Activated CD4-positive, alpha-beta memory T cell treated with anti-CD3 and anti-CD28 coated beads, Interleukin-2, amount 10 ng/mL, durations not matched to agents 7 days and 5 days (primary cell): ENCODE measurements around the gene CYB561. TPM values are rescaled to one million over a fixed set of nuclear protein-coding genes. Genes with fewer than 3 reads are reported as not detected.
"Not testable (repeated sequence)": the region's sequence is repeated elsewhere in the genome, so short reads cannot be mapped to it uniquely, and the experiment has no call there.

ENCODE experiments used
- CTCF ChIA-PET: fragments of 350-600 bp; sonication (Branson Sonifier 250); formaldehyde crosslinking; loops from one replicate; lab custom pipeline; 2021; ENCODE audit warnings: antibody characterized with exemption, inconsistent platforms; lab: Charles Lee
- POLR2A ChIA-PET: fragments of 350-600 bp; sonication (Branson Sonifier 250); formaldehyde crosslinking; loops from one replicate; lab custom pipeline; 2021; ENCODE audit warnings: antibody characterized with exemption; lab: Charles Lee
- DNase-seq: peaks from one replicate; pipeline ENCODE4 v3.0.0-alpha.2; 2020
- H3K27ac Mint-ChIP-seq: one replicate; pipeline ENCODE4 v1.8.0; 2021; ENCODE audit warnings: mild to moderate bottlenecking, mixed read lengths
- H3K27me3 Mint-ChIP-seq: one replicate; pipeline ENCODE4 v1.8.0; 2021; ENCODE audit warnings: mixed read lengths
- H3K36me3 Mint-ChIP-seq: one replicate; pipeline ENCODE4 v1.8.0; 2021; ENCODE audit warnings: low read depth, mixed read lengths
- H3K4me1 Mint-ChIP-seq: one replicate; pipeline ENCODE4 v1.8.0; 2021; ENCODE audit warnings: mixed read lengths
- H3K4me3 Mint-ChIP-seq: one replicate; pipeline ENCODE4 v1.8.0; 2021; ENCODE audit warnings: mild to moderate bottlenecking, mixed read lengths
- H3K9me3 Mint-ChIP-seq: one replicate; pipeline ENCODE4 v1.8.0; 2021; ENCODE audit warnings: mixed read lengths
- total RNA-seq, 2 experiments: library from RNA; stranded (reverse); gene quantifications; one replicate each; pipeline ENCODE4 v1.2.3, GENCODE V29; 2021

CYB561 gene
- total RNA-seq, 2 experiments from 2014 or later = 28.9 to 30.3 TPM

DNA sequence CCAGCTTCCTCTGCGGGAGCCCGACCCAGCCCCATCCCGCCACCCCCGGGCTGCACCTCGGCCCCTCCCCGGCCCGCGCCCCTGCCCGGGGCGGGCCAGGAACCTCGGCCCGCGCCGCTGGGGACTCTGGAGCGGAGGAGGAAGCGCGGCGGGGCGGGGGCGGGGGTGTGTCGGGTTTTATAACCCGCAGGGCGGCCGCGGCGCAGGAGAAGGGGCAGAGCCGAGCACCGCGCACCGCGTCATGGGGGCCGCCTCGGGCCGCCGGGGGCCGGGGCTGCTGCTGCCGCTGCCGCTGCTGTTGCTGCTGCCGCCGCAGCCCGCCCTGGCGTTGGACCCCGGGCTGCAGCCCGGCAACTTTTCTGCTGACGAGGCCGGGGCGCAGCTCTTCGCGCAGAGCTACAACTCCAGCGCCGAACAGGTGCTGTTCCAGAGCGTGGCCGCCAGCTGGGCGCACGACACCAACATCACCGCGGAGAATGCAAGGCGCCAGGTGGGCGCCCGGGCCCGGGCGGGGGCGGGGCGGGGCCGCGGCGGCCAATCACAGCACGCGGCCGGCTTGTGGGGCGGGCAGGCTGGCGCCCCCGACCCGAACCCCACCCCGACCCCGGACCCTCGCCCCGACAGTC lies 30.9 kb upstream of the CYB561 start, which contains the start of gene ACE:
Gene ACE, plus strand, starts transcription at position 208 of the 626 bp plus-strand sequence. Its CDS starts 34 bp downstream, at position 242.
- POLR2A ChIA-PET = interaction anchor here (0.8 to 4.3 kb wide), 7 partner anchors 10 to 222 kb away, joined by 3 to 27 read pairs (median 3); no protein-coding TSS in a partner anchor
- peak; percentile 52 for DNase-seq
- peaks cover 37% of the 10 kb centered on the region for H3K27me3 Mint-ChIP-seq
- H3K36me3 Mint-ChIP-seq = no peaks in the 10 kb centered on the region
- CTCF ChIA-PET = interaction anchor here (0.6 to 6.5 kb wide), 6 partner anchors 30 to 135 kb away, joined by 3 to 174 read pairs (median 4); no protein-coding TSS in a partner anchor
- H3K4me1 Mint-ChIP-seq = peaks cover 16% of the 10 kb centered on the region
- H3K27ac Mint-ChIP-seq = no peak within 1 kb of the TSS
- peak within 1 kb of the TSS; percentile 74 for H3K4me3 Mint-ChIP-seq
- H3K9me3 Mint-ChIP-seq = no peaks in the 10 kb centered on the region

GRCh38 chr17:63476459-63476853 lies 30.4 kb upstream of the CYB561 start:
- Mint-ChIP-seq H3K4me3 (peak overlapping the region; percentile 44), H3K27ac (no peak overlapping the region), H3K27me3 (peaks cover 41% of the 10 kb centered on the region), H3K9me3 (no peaks in the 10 kb centered on the region), H3K36me3 (no peaks in the 10 kb centered on the region), H3K4me1 (peaks cover 16% of the 10 kb centered on the region)
- DNase-seq = no peak
- ChIA-PET POLR2A (interaction anchor here (0.8 to 4.3 kb wide), 5 partner anchors 30 to 226 kb away, joined by 3 to 27 read pairs (median 3); no protein-coding TSS in a partner anchor), CTCF (interaction anchor here (0.6 to 6.5 kb wide), 6 partner anchors 30 to 136 kb away, joined by 3 to 174 read pairs (median 4); no protein-coding TSS in a partner anchor)

DNA sequence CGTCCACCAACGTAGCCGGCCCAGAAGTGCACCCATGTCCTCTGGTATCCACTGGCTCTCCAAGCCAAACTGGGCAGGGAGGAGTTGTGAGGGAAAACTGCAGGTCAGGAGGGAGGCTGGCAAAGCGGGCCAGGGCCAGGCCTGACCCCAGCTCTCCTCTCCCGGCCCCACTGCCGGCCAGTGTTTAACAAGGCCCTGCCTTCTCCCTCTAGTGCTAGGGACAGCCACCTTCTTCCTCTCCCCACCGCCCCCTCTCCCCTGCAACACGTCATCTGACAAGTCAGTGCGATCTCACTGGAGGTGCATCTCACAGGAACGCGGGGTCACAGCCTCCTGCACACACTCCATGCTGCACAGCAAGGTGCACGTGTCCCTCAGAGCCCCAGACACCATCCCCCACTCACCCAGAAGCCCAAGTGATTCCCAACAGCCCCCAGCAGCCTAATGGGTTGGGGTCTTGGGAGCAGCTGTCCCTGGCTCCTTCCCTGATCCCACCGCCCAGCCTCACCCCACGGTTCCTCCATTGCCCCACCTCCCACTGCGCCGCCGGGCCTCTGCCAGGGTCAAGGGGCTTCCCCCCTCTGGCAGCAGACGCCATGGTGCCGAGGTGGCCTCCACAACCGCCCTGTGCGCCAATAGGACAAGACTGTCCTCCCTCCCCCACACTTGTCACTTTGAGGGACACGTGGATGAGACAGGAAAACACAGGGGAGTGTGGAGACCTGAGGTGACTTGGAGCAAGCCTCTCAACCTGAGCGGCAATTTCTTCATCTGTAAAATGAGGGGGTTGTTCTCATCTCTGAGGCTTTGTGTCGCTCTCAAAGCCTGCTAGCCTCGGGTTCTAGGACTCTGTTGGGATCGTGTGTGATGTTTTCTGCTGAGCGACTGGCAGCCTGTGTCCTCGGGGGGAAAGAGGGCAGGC lies 29.6 kb upstream of the CYB561 start:
- H3K4me1 Mint-ChIP-seq = peaks cover 16% of the 10 kb centered on the region
- no peak for DNase-seq
- H3K4me3 Mint-ChIP-seq = peak overlapping the region; percentile 44
- H3K9me3 Mint-ChIP-seq = no peaks in the 10 kb centered on the region
- POLR2A ChIA-PET = interaction anchor here (0.9 to 2.7 kb wide), 3 partner anchors 29 to 227 kb away, joined by 3 to 9 read pairs (median 3); no protein-coding TSS in a partner anchor
- CTCF ChIA-PET = interaction anchor here (1.3 to 6.5 kb wide), 5 partner anchors 29 to 136 kb away, joined by 3 to 174 read pairs (median 5); no protein-coding TSS in a partner anchor
- no peaks in the 10 kb centered on the region for H3K36me3 Mint-ChIP-seq
- H3K27ac Mint-ChIP-seq = no peak overlapping the region
- H3K27me3 Mint-ChIP-seq = peaks cover 41% of the 10 kb centered on the region

- no peak for DNase-seq
- Mint-ChIP-seq H3K4me3 (no peak overlapping the region), H3K36me3 (no peaks in the 10 kb centered on the region), H3K27ac (no peak overlapping the region), H3K27me3 (peaks cover 43% of the 10 kb centered on the region), H3K4me1 (peaks cover 16% of the 10 kb centered on the region), H3K9me3 (no peaks in the 10 kb centered on the region)
- ChIA-PET CTCF (interaction anchor here (1.4 kb wide), 1 partner anchor 49 kb away, joined by 4 read pairs; no protein-coding TSS in a partner anchor), POLR2A (no interaction called here)
Measured at GRCh38 chr17:63474586-63475460, 28.7 kb upstream of the CYB561 start.

- ChIA-PET CTCF (interaction anchor here (1.4 kb wide), 1 partner anchor 48 kb away, joined by 4 read pairs; no protein-coding TSS in a partner anchor), POLR2A (no interaction called here)
- H3K27ac Mint-ChIP-seq = no peak overlapping the region
- H3K4me1 Mint-ChIP-seq = peaks cover 16% of the 10 kb centered on the region
- no peaks in the 10 kb centered on the region for H3K36me3 Mint-ChIP-seq
- no peak for DNase-seq
- H3K9me3 Mint-ChIP-seq = no peaks in the 10 kb centered on the region
- no peak overlapping the region for H3K4me3 Mint-ChIP-seq
- H3K27me3 Mint-ChIP-seq = peaks cover 44% of the 10 kb centered on the region
Measured at GRCh38 chr17:63474174-63474573, 28.1 kb upstream of the CYB561 start.

DNA sequence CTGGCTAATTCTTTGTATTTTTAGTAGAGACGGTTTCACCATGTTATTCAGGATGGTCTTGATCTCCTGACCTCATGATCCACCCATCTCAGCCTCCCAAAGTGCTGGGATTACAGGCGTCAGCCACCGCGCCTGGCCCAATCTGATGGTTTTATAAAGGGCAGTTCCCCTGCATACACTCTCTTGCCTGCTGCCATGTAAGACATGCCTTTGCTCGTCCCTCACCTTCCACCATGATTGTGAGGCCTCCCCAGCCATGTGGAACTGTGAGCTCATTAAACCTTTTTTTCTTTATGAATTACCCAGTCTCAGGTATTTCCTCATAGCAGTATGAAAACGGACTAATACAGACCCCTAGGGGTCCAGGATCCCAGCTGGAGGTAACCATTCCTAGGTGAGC lies 22.0 kb upstream of the CYB561 start:
- H3K4me1 Mint-ChIP-seq, H3K36me3 Mint-ChIP-seq, DNase-seq, H3K4me3 Mint-ChIP-seq, POLR2A ChIA-PET, H3K27ac Mint-ChIP-seq, H3K9me3 Mint-ChIP-seq: not testable (repeated sequence)
- CTCF ChIA-PET = interaction anchor here (2.3 kb wide), 1 partner anchor 11 kb away, joined by 12 read pairs; no protein-coding TSS in a partner anchor
- H3K27me3 Mint-ChIP-seq = peaks cover 21% of the 10 kb centered on the region

GRCh38 chr17:63464691-63465236 lies 18.7 kb upstream of the CYB561 start:
- Mint-ChIP-seq H3K27ac (no peak overlapping the region), H3K4me3 (no peak overlapping the region), H3K36me3 (no peaks in the 10 kb centered on the region), H3K27me3 (peaks cover 15% of the 10 kb centered on the region), H3K9me3 (no peaks in the 10 kb centered on the region), H3K4me1 (no peaks in the 10 kb centered on the region)
- no peak for DNase-seq
- POLR2A ChIA-PET = no interaction called here
- CTCF ChIA-PET = no interaction called here

DNA sequence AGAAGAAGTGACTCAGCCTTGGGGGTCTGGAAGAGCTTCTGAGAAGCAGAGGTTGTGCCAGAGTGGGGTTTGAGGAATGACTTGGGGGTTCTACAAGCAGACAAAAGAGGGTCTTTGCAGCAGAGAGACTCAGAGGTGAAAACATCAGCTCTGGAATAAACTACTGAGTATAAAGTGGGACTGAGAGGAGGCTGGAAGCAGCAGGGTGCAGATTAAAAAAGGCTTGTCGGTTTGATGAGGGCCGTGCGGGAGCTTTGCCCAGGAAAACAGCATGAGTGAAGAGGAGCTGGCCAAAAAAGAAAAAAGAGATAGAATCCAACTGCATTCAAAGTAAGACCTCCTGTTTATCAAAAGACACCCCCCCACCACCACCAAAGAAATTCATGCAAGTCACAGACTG lies 17.7 kb upstream of the CYB561 start:
- H3K27me3 Mint-ChIP-seq = peaks cover 12% of the 10 kb centered on the region
- DNase-seq = no peak
- CTCF ChIA-PET = no interaction called here
- H3K9me3 Mint-ChIP-seq = no peaks in the 10 kb centered on the region
- no peaks in the 10 kb centered on the region for H3K36me3 Mint-ChIP-seq
- H3K4me1 Mint-ChIP-seq = no peaks in the 10 kb centered on the region
- no peak overlapping the region for H3K27ac Mint-ChIP-seq
- POLR2A ChIA-PET = no interaction called here
- no peak overlapping the region for H3K4me3 Mint-ChIP-seq

DNA sequence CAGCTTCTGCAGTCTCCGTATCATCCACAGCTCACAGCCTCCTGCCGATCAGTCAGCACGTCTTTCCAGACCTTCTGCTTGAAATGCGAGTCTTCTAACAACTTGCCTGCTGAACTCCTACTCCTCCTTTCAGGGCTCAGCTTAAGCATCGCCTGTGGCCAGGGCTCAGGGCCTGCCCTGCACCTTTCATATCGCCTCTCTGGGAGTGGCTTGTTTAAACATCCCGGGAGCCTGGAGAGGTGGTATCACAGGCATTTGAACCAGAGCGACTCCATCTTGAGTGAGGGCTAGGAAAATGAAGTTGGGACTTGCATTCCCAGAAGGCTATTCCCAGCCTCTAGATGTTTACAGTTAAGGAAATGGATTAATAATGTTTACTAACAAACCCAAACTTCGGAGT lies 13.9 kb upstream of the CYB561 start:
- Mint-ChIP-seq H3K36me3 (no peaks in the 10 kb centered on the region), H3K9me3 (no peaks in the 10 kb centered on the region), H3K4me3 (no peak overlapping the region), H3K4me1 (no peaks in the 10 kb centered on the region), H3K27me3 (peaks cover 10% of the 10 kb centered on the region), H3K27ac (no peak overlapping the region)
- DNase-seq = no peak
- ChIA-PET POLR2A (no interaction called here), CTCF (no interaction called here)

DNA sequence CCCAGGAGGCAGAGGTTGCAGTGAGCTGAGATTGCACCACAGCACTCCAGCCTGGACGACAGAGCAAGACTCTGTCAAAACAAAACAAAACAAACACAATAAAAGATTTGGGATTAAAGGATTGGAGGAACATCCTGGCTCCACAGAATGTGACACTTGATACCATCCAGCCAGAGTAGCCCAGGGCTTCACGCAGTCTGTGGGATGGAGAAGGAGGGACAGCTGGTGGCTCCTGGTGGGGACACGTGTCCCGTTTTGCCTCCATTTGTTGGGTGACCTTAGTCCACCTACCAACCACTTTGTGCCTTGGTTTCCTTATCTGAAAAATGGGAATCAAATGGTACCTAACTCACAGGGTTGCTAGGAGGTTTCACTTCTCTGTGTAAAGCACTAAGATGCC lies 12.4 kb upstream of the CYB561 start:
- ChIA-PET POLR2A (interaction anchor here (0.6 kb wide), 1 partner anchor 201 kb away, joined by 3 read pairs; no protein-coding TSS in a partner anchor), CTCF (interaction anchor here (0.6 kb wide), 1 partner anchor 30 kb away, joined by 4 read pairs; no protein-coding TSS in a partner anchor)
- H3K36me3 Mint-ChIP-seq = no peaks in the 10 kb centered on the region
- H3K27me3 Mint-ChIP-seq = peaks cover 4% of the 10 kb centered on the region
- DNase-seq = no peak
- no peaks in the 10 kb centered on the region for H3K4me1 Mint-ChIP-seq
- H3K27ac Mint-ChIP-seq = no peak overlapping the region
- H3K9me3 Mint-ChIP-seq = no peaks in the 10 kb centered on the region
- no peak overlapping the region for H3K4me3 Mint-ChIP-seq

DNA sequence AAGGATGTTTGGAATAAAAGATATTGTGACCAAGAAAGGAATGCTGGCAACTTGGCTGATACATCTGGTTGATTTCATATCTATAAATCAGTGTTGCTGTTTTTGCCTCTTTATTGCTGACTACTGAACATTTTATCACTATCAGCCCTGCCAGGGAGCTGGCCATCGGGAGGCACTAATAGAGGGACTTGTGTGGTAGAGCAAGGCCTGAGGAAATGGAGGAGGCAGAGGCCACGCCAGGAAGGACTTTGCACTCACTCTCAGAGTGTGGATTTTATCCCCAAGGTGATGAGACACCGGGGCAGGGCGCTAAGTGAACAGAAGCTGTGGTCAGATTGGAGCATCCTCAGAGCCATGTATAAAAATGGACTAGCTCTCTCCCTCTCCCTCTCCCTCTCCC lies 9.3 kb upstream of the CYB561 start:
- CTCF ChIA-PET = no interaction called here
- DNase-seq = no peak
- POLR2A ChIA-PET = no interaction called here
- no peaks in the 10 kb centered on the region for H3K36me3 Mint-ChIP-seq
- H3K4me3 Mint-ChIP-seq = no peak overlapping the region
- peaks cover 2% of the 10 kb centered on the region for H3K4me1 Mint-ChIP-seq
- H3K9me3 Mint-ChIP-seq = no peaks in the 10 kb centered on the region
- H3K27ac Mint-ChIP-seq = no peak overlapping the region
- H3K27me3 Mint-ChIP-seq = peaks cover 2% of the 10 kb centered on the region

DNA sequence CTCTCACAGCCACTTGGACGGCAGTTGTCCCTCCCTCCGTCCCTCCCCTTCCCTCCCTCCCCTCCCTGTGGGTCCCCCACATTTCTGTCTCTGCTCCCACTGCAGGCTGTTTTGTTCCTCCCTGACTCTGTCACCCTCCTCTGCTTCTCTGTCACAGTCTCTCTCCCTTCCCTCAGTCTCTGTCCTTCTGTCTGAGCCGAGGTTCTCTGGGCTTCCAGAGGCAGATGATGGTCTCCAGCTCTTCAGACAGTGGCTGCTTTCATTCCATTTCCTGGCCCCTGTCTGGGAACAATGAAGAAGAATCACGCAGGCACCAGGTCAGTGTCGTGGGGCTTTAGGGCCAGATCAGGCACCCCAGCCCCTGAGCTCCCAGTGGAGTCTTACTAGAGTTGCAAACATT lies 8.8 kb upstream of the CYB561 start:
- Mint-ChIP-seq H3K9me3 (no peaks in the 10 kb centered on the region), H3K36me3 (no peaks in the 10 kb centered on the region), H3K27me3 (peaks cover 2% of the 10 kb centered on the region), H3K4me1 (peaks cover 6% of the 10 kb centered on the region), H3K4me3 (no peak overlapping the region), H3K27ac (no peak overlapping the region)
- DNase-seq = no peak
- POLR2A ChIA-PET = no interaction called here
- CTCF ChIA-PET = interaction anchor here (0.8 kb wide), 1 partner anchor 23 kb away, joined by 3 read pairs; no protein-coding TSS in a partner anchor
